HG02884 (cell line): ENCODE measurements around the gene BCAS3.

ENCODE experiments used
- ATAC-seq: cut with Tn5 transposase; IDR thresholded peaks from one replicate; pipeline ENCODE4 v1.9.1; 2021; ENCODE audit warnings: mild to moderate bottlenecking, moderate library complexity; ENCODE audit not compliant: unreplicated experiment

The BCAS3 gene

DNA sequence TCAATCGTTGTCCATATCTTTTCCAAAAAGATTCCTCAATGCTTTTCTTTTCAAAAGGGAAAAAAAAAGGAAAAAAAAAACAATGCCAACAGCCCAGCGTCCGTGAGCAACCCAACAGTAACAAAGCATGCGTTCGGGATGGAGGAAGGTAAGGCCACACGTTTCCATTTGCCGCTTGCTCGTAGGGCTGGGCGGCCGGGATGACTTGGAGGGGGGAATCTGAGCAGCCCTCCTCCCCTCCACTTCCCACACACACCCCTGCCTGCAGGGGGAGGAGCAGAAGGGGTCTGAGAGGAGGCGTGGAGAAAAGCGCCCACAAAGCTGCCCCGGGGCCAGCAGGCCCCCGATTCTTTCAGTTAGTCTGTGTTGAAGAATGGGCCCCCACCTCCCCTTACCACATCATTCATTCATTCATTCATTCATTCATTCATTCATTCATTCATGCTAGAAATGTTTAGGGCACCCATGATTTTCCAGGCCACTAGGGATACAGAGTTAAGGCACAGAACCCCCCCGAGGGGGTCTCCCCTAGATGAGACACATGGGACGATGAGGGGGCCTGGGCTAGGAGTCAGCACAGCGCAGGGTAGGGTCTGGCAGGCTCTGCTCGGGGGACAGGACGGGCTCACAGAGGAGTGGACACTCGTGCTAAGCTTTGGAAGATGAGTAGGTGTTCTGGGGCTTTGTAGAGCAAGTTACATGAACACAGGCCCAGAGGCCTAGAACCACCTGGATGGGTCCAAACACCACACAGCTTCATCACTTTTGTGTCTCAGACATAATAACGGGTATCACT, 711.1 kb downstream of the BCAS3 start:
- no peak for ATAC-seq

DNA sequence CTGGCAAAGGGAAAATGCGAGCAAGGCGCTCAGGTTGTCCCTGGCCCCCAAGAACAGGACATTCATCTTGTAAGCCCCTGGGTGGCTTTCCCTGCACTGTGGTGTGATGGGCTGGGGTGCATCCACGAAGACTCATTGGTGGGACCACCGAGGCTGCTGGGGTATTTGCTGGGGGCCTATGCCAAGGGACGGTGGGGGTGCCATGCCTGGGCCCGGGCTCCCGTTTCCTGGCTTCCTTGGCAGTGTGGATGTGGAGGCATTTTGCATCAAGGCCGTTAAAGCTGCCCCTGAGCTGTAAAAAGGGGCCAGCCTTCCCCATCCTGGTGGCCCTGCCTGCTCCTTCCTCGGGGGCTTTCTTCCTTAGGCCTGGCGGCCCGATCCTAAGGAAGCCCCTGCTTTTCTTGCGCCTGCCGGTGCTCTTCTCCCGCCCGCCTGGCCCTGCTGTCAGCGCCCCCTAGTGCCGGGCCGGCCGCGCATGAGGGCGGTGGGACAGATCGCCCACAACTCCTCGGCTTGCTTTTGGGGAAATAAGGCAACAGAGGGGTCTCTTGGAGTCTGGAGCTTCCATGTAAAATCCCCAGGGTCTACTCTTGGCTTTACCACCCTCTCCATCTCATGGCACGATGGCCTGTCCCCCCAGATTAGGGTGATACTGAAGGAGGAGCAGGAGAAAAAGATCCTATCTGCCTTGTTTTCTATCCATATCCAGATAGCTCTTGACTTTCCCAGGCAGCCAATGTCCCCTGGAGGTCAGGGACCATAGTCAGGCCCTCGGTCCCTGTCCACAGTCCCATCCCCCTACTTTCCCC, 712.2 kb downstream of the BCAS3 start:
- no peak for ATAC-seq

DNA sequence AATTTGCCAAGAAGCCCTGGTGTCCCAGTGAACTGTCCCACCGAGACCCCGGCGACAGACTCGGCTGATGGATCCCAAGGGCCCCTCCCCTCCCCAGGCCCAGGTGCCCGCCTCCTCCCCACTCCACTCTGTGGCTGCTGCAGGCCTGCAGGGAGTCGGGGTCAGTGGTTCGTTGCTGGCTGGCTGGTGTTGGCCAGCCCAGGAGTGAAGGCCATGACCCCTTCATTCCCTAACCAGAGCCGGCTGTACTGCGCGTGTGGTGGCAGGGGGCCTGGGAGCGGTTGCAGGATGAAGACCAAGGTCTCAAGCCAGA, 712.8 kb downstream of the BCAS3 start:
- ATAC-seq = no peak

DNA sequence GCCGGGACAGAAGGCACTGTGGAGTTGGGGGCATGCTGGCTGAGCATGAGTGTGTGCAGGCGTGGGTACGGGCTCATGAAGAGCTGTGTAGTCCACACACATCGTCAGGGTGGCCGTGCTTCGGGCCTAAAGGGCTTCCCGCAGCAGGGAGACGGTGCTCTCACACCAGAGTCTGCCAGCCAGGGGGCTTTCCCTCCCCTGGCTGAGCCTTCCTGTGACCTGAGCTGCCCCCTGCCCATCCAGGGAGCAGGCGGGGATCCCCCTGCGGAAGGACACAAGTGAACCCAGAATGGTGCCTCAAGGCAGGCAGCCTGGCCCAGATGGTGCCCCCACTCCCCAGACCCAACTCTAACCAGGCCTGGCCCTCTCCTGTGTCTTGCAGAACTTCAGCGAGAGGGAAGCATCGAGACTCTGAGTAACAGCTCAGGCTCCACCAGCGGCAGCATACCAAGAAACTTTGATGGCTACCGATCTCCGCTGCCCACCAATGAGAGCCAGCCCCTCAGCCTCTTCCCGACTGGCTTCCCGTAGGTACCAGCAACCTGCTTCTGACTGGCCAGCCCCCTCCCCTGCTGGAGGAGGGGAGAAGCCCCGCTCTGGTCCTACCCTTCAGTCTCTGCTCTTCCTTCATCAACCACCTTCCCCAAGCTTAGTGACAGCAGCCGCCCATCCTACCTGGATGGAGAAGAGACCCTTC, 714.1 kb downstream of the BCAS3 start:
- no peak for ATAC-seq

DNA sequence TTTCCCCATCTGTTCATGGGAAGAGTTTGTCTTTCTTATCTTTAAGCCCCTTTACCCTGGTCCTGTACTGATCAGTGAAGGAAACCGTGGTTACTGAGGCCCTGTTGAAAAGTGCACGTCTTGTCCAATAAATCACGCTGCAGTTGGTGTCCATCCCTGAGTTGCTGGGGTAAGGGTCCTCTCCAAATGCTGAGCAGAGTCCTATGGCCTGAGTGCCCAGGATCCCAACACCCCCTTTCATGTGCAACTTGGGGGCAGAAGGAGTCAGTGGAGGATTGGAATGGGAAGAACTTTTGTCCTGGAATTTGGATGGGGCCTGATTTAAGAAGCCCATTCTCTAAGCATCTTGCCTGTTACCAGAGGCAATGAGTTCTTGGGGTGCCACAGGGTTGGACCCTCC, 715.0 kb downstream of the BCAS3 start:
- no peak for ATAC-seq

DNA sequence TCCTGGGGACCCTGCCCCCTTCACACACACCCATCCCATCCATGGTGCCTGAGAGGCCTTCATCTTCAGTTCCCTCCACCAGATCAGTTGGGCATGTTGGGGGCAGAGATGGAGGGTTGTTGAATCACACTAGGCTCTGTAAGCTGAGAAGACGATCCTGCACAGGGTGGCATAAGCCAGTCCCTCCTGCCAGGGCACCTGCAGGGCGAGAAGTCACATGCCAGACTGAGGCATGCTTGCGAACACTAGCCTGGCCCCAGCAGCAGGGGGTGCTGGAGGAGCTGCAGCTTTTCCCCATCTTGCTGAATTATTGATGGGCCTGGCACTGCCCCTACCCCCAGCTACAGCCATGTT, 715.9 kb downstream of the BCAS3 start:
- no peak for ATAC-seq

DNA sequence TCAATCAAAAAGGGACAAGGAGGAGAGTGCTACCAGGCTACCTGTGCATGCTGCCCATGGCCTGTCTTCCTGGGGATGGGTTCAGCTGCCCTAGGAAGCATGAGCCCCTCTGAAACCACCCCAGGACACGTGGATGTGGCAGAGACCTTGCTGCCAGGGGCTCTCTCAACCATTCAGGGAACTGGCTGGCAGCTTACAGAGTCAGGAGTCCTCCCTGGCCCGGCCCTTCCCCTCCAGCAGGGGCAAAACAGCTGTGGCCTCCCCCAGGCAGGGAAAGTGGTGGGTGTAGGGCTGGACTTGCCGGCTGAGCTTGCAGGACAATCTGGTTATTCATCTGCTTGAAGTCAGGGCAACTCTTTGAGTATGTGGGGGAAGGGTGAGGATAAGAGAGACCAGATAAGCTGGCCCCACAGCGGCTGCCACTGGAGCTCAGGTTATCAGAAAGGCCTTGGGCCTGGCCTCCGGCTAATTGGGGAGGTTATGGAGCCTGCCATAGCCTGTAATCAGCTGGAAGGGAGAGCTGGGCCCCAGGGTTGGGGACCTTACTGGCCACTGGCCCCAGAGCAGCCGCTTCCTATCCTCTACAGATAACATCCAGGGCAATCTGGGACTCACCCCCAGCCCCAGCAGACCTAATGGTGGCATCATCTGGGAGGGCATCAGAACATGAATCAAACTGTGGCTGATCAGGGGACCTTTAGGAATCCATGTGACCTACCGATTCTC, 716.4 kb downstream of the BCAS3 start:
- ATAC-seq = no peak

DNA sequence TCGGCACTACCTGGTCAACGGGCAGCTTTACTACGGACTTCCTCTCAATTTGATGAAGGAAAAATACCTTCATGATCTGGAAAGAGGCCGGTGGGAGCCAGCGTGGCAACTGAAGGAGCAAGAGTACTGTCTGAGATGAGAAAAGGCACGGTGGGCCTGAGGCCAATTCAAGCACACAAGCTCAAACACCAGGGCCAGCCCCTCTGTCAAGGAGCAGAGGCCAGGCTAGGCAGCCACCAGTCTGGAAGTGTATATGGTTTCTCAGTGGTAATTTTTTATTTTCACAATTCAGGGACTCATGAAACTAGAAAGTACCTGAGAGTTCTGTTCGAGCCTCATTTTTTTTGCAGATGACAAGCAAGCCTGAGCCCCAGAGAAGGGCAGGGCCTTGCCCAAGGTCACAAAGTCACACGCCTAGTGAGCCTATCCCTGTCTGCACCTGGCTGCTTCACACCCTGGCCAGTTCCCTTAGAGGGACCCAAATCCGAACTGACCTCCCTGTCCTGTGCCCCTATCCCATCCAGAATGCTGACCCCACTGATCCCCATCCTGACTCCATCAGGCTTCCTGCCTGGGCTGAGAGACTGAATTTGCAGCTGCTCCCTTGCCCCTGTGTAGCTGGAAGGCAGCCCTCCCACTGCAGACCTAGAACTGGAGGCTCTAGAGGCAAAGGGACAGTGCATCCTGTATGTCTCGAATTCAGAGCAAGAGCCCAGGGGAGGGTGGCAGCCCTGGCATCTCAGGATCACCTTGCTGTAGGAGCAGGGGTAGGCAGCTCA, 717.2 kb downstream of the BCAS3 start:
- no peak for ATAC-seq

DNA sequence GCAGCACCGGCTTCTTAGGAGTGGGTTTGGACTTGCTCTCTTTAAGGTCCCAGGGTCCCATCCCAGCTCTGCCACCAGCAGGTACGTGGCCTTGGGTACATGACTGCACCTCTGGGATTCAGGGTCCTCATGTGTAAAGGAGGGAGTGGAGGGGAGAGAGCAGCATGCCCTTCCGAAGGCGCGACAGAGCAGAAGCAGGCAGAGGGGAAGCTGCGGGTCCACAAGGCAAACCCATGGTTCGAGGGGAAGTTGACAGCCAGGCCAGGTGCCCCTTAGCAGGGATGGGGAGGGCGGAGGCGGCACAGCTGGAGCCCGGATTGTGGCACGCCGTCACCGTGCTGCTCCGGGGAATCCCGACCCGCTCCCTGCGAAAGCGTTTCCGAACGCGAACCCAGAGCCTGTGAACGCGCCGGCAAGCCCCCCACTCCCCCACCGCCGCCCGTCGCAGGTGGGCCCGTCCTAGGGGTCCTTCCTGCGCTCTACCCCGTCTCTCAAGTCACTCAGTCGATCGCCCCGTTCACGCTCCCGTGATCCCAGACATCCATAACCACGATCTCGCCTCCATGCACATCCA, 717.8 kb downstream of the BCAS3 start:
- no peak for ATAC-seq

DNA sequence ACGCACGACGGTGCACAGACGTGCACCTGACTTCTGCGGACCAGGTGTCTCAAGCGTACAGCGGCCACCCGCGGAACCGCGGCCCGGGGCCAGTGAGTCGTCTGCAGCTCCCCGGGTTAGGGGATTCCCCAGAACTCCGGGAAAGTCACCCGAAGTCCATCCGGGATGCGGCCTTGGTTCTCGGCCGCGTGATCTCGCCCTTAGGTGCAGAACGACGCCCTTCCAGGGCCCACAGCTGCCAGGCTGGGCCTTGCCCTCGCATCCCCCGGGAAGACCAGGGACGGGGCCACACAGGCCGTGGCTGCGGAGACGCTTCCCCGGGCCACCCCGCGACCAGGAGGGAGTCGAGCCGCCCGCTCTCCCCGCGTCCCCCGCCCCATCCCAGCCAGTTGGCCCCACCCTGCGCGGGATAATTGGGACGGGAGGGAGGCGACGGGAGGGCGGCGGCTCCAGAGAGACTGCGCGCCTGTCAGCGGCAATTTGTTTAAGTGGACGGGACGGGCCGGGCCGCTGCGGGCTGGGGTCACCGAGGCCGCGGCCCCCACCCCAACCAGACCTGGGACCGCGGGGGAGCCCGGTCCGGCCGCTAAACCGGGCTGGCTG, 718.4 kb downstream of the BCAS3 start:
- ATAC-seq = no peak

DNA sequence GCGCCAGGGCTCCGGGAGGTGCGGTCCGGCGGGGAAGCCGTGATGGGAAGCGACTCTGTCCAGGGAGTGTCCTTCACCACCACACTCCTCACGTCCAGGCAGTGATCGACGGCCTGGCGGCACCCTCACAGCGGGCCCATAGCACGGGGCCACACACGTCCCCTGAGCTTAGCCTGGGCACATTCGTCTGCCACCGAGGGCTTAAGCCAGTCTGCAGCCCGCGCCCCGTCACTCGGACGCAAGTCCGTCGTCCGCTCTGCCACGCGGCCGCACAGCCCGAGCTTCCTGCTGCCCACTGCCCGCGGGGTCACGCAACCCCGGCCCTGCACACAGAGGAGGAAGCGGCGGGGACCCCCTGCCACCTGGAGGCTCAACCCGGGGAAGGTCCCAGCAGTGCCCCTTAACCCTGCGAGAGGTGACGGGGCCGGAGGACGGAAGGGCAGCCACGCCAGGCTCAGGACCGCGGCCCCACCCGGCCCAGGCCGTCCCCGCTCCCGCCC, 719.0 kb downstream of the BCAS3 start:
- ATAC-seq = no peak

DNA sequence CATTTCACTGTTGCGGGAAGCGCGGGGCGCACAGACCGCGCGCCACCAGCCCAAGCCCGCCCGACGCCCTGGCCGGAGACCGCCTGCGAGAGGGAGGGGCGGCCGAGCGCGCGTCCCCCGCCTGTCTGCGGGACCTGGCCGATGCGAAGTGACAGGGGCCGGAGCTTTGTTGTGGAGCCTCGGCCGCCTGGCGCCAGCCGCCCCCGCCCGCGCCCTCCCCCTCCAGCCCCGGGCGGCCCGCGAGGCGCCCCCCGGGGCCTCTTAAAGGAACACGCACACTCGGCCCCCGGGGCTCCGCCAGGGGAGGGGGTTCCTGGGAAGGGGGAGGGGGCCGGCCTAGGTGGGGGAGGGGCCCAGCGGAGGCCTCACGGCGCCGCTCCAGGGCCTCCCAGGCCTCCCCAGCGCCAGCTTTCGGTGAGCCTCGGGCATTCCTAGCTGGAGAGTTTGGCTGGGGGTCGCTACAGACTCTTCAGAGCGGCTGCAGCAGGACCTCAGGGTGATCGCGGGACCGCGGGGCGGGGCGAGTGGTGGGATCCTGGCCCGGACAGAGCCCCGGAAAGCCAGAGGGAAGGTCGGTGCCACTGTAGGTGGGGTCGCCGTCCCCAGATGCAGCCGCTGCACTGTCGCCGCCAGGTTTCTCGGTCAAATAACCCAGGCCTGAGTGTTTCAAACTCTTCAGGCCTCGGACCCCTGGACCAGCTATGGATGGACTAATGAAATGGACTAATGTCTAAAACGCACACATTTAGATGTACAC, 719.6 kb downstream of the BCAS3 start:
- ATAC-seq = no peak

DNA sequence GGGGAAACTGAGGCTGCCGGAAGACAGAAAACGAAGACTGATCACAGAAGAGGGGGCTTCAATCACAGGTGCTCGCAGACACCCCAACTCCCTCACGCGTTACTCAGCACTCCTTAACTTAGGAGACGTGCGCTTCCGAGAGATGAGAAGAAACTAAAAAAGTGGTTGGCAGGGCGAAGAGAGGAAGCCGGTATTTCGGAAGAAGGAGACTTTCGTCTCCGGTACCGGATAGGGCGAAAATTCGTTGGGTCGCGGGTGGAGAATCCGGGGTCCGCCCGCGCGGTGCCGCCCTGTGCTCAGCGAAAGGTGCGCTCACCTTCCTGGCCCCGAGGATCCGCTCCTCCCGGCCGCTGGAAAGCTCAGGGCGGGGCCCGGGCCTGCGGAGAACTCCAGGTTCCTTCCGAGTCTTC, 721.1 kb downstream of the BCAS3 start:
- ATAC-seq = no peak

DNA sequence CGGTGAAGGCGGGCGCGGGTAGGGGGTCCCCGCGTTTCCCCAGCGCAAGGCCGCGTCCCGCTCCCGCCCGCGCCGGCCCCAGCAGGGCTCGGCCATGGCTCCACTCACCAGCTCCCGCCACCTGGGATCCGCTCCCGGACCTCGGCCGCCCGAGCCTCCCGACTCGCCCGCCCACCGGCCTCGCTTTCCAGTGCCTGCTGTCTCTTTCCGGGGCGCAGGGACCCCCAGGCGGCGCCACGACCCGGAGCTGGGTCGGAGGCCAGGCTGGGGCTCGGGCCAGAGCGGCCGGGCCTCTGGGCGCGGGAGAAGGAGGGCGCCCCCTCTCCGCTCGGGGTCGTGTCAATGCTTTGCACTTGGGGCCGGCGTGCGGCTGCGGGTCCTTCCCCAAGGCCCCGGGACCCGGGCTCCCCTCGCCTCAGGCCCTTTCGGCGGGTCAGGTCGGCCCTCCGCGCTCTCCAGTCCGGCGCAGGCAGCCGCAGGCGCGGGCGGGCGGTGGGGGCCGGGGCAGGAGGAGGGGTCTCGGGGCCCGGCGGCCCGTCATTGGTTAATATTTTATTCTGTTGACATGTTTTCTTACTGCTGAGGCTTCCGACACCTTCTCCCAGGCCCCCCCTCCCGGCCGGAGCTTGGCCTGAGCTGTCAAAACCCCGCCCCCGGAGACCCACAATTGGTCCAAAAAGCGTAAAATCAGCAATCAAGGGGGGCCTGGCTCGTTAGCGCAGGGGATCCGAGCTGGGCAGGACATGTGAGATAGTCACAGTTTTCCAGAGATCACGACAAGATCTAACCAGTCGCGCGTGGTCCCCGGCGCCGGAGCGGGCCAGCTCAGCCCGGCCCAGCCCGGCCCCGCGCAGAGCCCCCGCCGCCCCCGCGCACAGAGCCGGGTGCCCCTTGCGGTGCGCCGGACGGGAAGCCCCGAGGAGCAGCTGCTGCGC, 721.7 kb downstream of the BCAS3 start, which contains the start of gene TBX2:
Gene TBX2 (plus strand): TSS at position 713 of the 935 bp plus-strand sequence. CDS start 334 bp downstream, outside the sequence.
- ATAC-seq = no peak

DNA sequence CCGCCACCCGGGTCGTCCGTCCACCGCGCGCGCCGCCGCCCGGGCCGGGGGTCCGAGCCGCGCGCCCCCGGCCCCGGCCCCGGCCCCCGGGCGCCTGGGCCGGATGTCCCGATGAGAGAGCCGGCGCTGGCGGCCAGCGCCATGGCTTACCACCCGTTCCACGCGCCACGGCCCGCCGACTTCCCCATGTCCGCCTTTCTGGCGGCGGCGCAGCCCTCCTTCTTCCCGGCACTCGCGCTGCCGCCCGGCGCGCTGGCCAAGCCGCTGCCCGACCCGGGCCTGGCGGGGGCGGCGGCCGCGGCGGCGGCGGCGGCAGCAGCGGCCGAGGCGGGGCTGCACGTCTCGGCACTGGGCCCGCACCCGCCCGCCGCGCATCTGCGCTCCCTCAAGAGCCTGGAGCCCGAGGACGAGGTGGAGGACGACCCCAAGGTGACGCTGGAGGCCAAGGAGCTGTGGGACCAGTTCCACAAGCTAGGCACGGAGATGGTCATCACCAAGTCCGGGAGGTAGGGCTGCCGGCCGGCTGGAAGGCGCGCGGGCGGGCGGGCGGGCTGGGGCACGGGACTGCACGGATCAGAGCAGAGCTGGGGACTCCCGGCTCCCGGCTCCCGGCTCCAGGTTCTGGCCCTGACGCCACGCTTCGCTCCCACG, 722.5 kb downstream of the BCAS3 start:
- no peak for ATAC-seq

DNA sequence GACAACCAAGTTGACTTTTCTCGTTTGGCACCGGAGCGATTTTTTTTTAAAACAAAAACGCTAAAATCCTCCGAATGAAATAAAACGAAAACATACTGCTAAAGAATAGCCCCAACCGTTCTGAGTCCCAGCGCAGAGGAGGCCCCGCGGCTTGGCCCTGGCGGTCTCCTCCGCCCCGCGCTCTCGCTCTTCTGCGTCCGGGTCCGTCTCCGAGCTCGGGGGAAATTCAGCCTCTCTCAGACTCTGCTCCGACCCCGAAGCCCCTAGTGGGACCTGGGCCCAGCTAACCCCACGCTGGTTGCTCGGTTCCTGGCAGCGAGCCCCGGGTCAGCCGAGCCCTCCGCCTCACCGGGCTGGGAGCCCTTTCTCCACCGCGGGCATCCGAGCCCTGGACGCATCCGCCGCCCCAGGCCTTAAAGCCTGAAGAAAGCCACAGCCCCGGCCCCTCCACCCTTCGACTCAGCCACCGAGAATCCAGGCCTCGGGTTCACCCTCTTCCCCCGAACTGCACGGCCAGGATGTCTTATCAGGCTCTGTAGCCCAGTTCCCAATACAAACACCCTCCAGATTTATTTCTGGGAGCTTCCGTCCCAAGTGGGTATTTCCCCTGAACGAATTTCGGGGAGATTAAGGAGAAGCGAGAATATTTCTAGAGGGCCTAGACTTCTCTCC, 723.2 kb downstream of the BCAS3 start:
- no peak for ATAC-seq
